ENCODE measurements around the gene CYBC1. TPM values are rescaled to one million over a fixed set of nuclear protein-coding genes. Genes with fewer than 3 reads are reported as not detected.

Gene CYBC1
- total and polyA plus RNA-seq, 2 of the 8 experiments (the other 6 are each of a cell fraction or from before 2014, with no cell fraction given) = 74.6 to 81.4 TPM

- TF ChIP-seq TAF1 (IDR thresholded peaks at IDR 0.05; ENCODE audit: low read depth, low read length) = peak; percentile 82
- 0 out of 2 replicates have a peak, but pooled peaks have one; percentile 41 for TF ChIP-seq RBBP5 (IDR thresholded peaks at IDR 0.05; ENCODE audit: borderline replicate concordance, low read depth, low read length)
- peak; percentile 63; the same call in 1 of the 2 replicates for TF ChIP-seq POLR2AphosphoS5 (IDR thresholded peaks at IDR 0.05; ENCODE audit: low read depth, low read length)
- peak in 1 of 2 experiments; percentile 10; a peak in 1 of 4 replicates for TF ChIP-seq SIN3A (conservative IDR thresholded peaks at IDR 0.05 in 1 of 2, IDR thresholded peaks at IDR 0.05 in 1 of 2; ENCODE audit: low read depth in 1 of 2, low read length in 2 of 2)
- peak; percentile 96 for TF ChIP-seq PHF8 (conservative IDR thresholded peaks at IDR 0.05; ENCODE audit: low read depth, low read length)
- TF ChIP-seq SP1 (IDR thresholded peaks at IDR 0.05; ENCODE audit: low read depth, low read length) = peak; percentile 94
- TF ChIP-seq ZNF274 (IDR thresholded peaks at IDR 0.05; ENCODE audit: borderline replicate concordance, extremely low read depth, low read length) = no peak
Observed at GRCh38 chr17:82458179-82458884, 7.8 kb upstream of the CYBC1 start, which contains the start of gene NARF (continued).

All from H1 (cell line).